GM18519 (cell line): Measurements from ENCODE around the gene TMEM253.

Experiments
- ATAC-seq: cut with Tn5 transposase; IDR thresholded peaks from one replicate; pipeline ENCODE4 v1.9.1; 2021; ENCODE audit warnings: mild to moderate bottlenecking, moderate library complexity; ENCODE audit not compliant: unreplicated experiment, low FRiP score

Gene TMEM253

DNA sequence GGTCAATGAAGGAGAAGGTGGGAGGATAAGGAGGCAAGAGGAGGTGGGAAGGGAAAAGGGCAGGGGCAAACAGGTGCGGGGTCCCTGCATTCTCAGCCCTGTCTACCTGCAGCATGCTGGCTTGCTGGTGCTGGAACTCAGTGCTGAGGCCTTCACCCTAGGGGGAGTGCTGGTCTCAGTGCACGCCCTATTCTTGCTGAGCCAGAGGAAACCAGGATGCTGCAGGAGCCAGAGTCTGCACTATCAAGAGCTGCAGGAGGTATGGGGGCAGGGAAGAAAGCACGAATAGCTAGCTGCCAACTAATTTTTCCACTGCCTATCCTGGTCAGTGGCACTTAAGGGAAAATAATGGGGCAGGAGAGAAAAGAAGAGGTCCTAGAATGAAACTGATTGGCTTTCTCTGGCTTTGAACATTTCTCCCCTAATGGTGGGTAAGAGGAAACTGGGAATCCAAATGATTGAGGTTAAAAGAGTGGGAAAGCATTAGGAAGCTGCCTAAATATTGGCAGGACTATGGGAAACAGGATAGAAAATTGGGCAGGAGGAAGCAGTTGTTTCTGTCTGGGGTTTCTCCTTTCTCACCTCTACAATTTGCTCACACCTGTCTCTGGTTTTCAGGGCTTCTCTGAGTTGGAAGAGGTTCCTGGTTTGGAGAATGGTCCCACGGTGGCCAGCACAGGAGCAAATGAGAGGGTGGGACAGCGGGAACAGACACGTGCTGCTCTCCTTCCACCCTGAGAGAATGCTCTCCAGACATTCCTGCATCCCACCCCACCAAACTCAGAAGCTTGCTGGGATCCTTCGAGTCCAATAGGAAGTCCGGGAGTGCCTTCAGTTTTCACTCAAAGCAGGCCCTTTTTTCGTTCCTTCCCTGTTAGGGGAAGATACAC, 1.9 kb downstream of the TMEM253 start:
- ATAC-seq, result no peak

DNA sequence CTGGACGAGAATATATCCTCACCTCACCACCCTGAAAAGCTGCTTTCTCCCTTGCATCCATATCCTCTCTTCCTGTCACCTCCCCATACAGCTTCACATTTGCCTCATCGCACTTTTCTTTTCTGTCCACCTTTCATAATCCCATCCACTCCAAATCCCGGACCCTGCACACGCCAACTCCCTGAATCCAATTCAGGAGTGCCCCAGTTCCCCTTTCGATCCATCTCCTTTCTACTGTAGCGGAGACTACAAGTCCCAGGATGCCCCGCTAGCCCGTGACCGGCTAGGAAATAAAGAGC, 2.5 kb downstream of the TMEM253 start:
- ATAC-seq, result no peak

GRCh38 chr14:21103710-21104447, 3.0 kb downstream of the TMEM253 start:
- ATAC-seq, result peak; percentile 82

DNA sequence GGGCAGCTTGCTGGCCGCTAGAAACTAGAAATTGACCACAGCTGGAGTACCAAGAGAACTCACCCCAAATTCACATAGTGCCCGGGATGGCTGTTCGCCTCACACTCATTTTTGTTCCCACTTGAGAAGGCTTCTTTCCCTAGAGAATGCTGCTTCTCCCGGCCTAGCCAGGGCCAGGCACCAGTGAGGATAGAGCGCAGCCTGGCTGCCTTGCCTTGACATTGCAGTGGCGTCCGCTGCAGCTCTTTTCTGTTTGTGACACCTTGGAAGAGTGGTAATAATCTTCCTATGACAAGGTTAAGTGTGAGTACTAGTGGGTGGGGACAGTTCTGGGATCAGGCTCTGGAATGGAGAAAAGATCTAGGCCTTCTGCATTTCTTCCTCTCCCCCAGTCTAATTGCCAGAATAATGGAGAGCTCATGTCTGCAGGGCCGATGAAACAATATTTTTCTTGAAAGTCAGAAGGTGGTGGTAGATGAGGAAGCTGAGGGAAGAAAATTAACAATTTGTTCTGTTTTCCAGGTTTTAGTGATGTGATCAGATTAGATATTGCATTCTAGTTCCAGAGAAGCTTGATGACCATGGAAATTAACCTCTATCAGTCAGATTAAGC, 3.7 kb downstream of the TMEM253 start:
- ATAC-seq, result peak; percentile 29

DNA sequence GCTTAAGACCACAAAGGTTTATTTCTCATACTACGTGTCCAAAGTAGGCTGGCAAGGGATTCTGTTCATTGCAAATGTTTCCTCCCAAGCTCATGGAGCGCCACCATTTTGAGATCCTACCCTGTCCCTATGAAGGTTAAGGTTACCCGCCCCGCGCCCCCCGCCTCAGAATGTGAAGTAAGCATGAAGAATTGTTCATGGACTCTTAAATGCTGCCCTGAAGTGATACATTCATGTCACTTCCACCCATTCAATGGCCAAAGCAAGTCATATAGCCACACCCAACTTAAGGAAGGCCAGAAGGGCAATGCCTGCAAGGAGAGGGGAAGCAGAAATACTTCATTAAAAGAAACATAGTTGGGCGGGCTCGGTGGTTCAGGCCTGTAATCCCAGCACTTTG, 4.2 kb downstream of the TMEM253 start:
- no peak for ATAC-seq

DNA sequence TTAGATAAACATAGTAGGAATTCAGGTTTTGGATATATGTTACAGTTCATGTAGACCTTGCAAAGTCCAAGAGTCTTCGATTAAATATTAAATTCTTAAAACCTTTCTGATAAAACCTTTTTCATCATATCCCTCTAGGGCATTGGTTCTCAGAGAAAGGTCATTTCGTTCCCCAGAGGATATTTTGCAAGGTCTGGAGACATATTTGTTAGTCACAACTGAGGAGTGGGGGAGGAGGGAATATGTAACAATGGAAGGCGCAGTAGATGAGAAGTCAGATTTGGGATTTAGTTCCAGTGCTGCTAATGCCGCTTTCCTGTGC, 5.3 kb downstream of the TMEM253 start:
- ATAC-seq, result no peak

GRCh38 chr14:21106498-21107282, 5.8 kb downstream of the TMEM253 start:
- ATAC-seq, result no peak

DNA sequence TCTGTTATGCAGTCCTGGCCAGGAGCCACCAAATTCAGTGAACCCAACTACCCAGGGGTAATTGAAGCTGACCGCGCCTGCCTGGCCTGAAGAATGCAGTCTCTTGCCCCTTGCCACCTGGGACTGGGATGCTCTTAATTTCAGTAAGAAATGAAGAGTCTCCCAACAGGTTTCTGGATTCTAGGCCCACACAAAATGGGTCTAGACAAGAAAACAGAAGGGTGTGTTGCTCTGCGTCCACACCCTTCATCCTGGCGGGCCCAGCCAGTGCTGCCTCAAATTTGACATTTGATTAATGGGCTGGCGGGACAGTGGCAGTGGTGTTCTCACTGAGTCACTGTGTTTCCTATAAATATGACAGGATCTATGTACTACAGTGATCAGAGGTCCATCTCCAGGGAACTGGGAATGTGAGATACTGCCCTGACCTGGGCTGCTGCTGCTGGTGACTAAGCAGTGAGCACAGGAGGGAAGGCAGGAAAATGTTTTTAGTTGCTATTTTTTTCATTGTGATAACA, 6.5 kb downstream of the TMEM253 start:
- ATAC-seq, result no peak

GRCh38 chr14:21108791-21109190, 7.9 kb downstream of the TMEM253 start:
- ATAC-seq, result no peak

- no peak for ATAC-seq
Measured at GRCh38 chr14:21109377-21110138, 8.7 kb downstream of the TMEM253 start.

GRCh38 chr14:21112255-21112654, 11.4 kb downstream of the TMEM253 start:
- no peak for ATAC-seq

GRCh38 chr14:21113369-21113768, 12.5 kb downstream of the TMEM253 start:
- ATAC-seq, result no peak

- ATAC-seq, result no peak
Measured at GRCh38 chr14:21118933-21119332, 18.1 kb downstream of the TMEM253 start.

- ATAC-seq, result no peak
Measured at GRCh38 chr14:21120686-21121085, 19.8 kb downstream of the TMEM253 start.

- no peak for ATAC-seq
Measured at GRCh38 chr14:21121122-21121521, 20.3 kb downstream of the TMEM253 start.

DNA sequence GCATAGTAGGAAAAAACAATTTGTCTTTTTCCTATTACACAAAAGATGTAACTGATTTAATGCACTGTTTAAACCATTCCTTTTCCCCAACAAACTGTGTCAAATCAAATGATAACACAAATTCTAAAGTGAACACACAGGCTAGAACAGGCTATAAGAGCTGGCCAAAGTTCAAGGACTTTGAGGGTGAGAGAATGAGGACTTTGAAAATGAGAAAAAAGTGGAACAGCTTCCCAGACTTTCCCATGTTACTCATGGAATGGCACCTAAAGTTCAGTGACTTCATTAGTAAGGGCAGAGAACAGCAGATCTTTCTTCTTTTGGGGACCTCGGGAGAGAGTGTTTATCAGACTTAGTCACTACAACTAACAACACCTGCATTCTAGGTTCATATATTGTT, 22.6 kb downstream of the TMEM253 start:
- no peak for ATAC-seq

DNA sequence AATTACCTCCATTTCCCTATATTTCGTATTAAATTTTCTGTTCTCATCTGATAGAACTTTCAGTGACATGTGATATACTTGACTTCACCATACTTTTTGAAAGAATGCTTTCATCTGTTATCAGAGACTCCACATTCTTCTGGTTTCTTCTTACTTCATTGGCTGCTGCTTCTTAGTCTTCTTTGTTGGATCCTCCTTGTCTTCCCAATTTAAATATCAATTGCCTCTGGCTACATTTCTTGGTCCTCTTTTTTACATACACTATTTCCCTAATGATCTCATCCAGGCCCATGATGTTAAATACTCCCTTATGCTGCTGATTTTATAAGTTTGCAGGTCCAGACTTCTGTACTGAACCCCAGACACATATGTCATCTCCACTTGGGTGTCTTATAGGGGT, 33.0 kb downstream of the TMEM253 start:
- ATAC-seq, result no peak

GRCh38 chr14:21136024-21136423, 35.2 kb downstream of the TMEM253 start:
- no peak for ATAC-seq

DNA sequence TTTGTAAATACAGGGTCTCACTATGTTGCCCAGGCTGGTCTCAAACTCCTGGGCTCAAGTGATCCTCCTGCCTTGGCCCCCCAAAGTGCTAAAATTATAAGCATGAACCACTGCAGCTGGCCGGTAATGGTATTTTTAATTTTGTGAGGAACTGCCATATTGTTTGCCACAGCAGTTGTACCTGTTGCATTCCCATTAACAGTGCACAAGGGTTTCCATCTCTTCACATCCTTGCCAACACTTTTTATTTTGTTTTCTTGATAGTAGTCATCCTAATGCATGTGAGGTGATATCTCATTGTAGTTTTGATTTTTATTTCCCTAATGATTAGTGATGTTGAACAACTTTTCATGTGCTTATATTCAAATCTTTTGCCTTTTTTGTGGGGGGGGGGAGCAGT, 41.5 kb downstream of the TMEM253 start:
- no peak for ATAC-seq

DNA sequence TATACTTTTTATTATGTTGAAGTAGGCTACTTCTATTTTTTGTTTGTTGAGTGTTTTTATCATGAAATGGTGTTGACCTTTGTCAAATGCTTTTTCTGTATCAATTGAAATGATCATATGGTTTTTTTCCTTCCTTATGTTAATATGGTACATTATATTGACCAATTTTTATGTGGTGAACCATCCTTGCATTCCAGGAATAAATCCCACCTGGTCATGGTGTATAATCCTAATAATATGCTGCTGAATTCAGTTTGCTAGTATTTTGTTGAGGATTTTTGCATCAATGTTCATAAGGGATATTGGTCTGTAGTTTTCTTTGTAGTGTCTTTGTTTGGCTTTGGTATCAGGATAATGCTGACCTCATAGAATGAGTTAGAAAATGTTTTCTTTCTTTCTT, 44.6 kb downstream of the TMEM253 start:
- ATAC-seq, result no peak
